CD4-positive, CD25-positive, alpha-beta regulatory T cell (primary cell): ENCODE measurements around the gene NCKIPSD. TPM values are rescaled to one million over a fixed set of nuclear protein-coding genes. Genes with fewer than 3 reads are reported as not detected.

Experiments used
- ATAC-seq, 2 donors: fragments of 150-1000 bp; cut with Tn5 transposase; one replicate each; pipeline ENCODE4 v1.10.0; 2021; ENCODE audit warnings: low read depth in 2 of 2, moderate number of reproducible peaks in 2 of 2, moderate library complexity in 1 of 2
- DNase-seq, 3 donors: peaks; one replicate each; pipeline versions ENCODE4 v3.0.0 to v3.0.0-alpha.2; 2012 to 2022; ENCODE audit warnings: mixed read lengths in 1 of 3
- H3K27ac ChIP-seq: one replicate; pipeline ENCODE4 v1.7.0; 2013; ENCODE audit warnings: mild to moderate bottlenecking, low read length; ENCODE audit not compliant: insufficient read depth, poor library complexity, severe bottlenecking
- H3K27me3 ChIP-seq: one replicate; pipeline ENCODE4 v1.7.0; 2013; ENCODE audit warnings: low read length; ENCODE audit not compliant: control insufficient read depth, insufficient read depth
- H3K36me3 ChIP-seq: one replicate; pipeline ENCODE4 v1.7.0; 2013; ENCODE audit warnings: mild to moderate bottlenecking, low read length, moderate library complexity; ENCODE audit not compliant: control insufficient read depth, insufficient read depth
- H3K4me1 ChIP-seq: 2 replicates; pipeline ENCODE4 v1.7.0; 2013; ENCODE audit warnings: mild to moderate bottlenecking, low read length; ENCODE audit not compliant: insufficient read depth, control insufficient read depth, poor library complexity, severe bottlenecking
- H3K4me3 ChIP-seq: one replicate; pipeline ENCODE4 v1.7.0; 2013; ENCODE audit warnings: low read depth, mild to moderate bottlenecking, low read length, moderate library complexity
- H3K9me3 ChIP-seq, 2 experiments: 1 replicate in 1 of 2; 2 replicates in 1 of 2; pipeline ENCODE4 v1.7.0; 2013; ENCODE audit warnings: low read length in 2 of 2, mild to moderate bottlenecking in 1 of 2, moderate library complexity in 1 of 2; ENCODE audit not compliant: control insufficient read depth in 2 of 2
- H3K27ac Mint-ChIP-seq, 3 donors: one replicate each; pipeline ENCODE4 v1.8.0; 2020 to 2022; ENCODE audit warnings: mild to moderate bottlenecking in 3 of 3, mixed read lengths in 3 of 3, moderate library complexity in 2 of 3
- H3K27me3 Mint-ChIP-seq: one replicate; pipeline ENCODE4 v1.8.0; 2022; ENCODE audit warnings: mild to moderate bottlenecking, mixed read lengths
- H3K36me3 Mint-ChIP-seq: one replicate; pipeline ENCODE4 v1.8.0; 2020; ENCODE audit warnings: mixed read lengths
- H3K4me1 Mint-ChIP-seq, 4 donors: one replicate each; pipeline ENCODE4 v1.8.0; 2020 to 2022; ENCODE audit warnings: mixed read lengths in 4 of 4, mild to moderate bottlenecking in 1 of 4
- H3K4me3 Mint-ChIP-seq, 4 donors: one replicate each; pipeline ENCODE4 v1.8.0; 2020 to 2022; ENCODE audit warnings: mild to moderate bottlenecking in 4 of 4, mixed read lengths in 4 of 4, moderate library complexity in 3 of 4
- H3K9me3 Mint-ChIP-seq, 7 donors: one replicate each; pipeline ENCODE4 v1.8.0; 2020 to 2022; ENCODE audit warnings: mixed read lengths in 7 of 7, mild to moderate bottlenecking in 3 of 7, moderate library complexity in 2 of 7
- polyA plus RNA-seq, 4 donors: library from polyadenylated mRNA; unstranded; fragments of 300-500 nt; fragmentation: Illumina TruSeq; gene quantifications; one replicate each; pipeline ENCODE4 v1.2.3, GENCODE V29; 2021
- total RNA-seq: library from RNA; stranded (reverse); gene quantifications from one replicate; pipeline ENCODE4 v1.2.3, GENCODE V29; 2022

Gene NCKIPSD
- total and polyA plus RNA-seq, 5 donors from 2014 or later: 6.4 to 19.2 (median 10.9) TPM

GRCh38 chr3:48681974-48682610 is 3.6 kb downstream of the NCKIPSD start:
- H3K4me3 Mint-ChIP-seq: peak overlapping the region in 1 of 4 donors; percentile 38
- Histone ChIP-seq H3K27me3 (no peaks in the 10 kb centered on the region), H3K36me3 (peaks cover 22% of the 10 kb centered on the region), H3K4me1 (peaks cover 32% of the 10 kb centered on the region), H3K9me3 (no peaks in the 10 kb centered on the region), H3K27ac (no peak overlapping the region), H3K4me3 (no peak overlapping the region)
- H3K4me1 Mint-ChIP-seq: peaks cover 0 to 50% (median 28%) of the 10 kb centered on the region in 4 donors
- no peak for DNase-seq
- H3K27ac Mint-ChIP-seq: peak overlapping the region in 1 of 3 donors; percentile 76
- H3K27me3 Mint-ChIP-seq: no peaks in the 10 kb centered on the region
- ATAC-seq: no peak
- peaks cover 22% of the 10 kb centered on the region for H3K36me3 Mint-ChIP-seq
- no peaks in the 10 kb centered on the region for H3K9me3 Mint-ChIP-seq

GRCh38 chr3:48681541-48681880 is 4.2 kb downstream of the NCKIPSD start:
- Mint-ChIP-seq H3K4me3 (no peak overlapping the region), H3K27ac (no peak overlapping the region), H3K36me3 (peaks cover 22% of the 10 kb centered on the region), H3K27me3 (no peaks in the 10 kb centered on the region), H3K4me1 (peaks cover 0 to 48% (median 25%) of the 10 kb centered on the region in 4 donors), H3K9me3 (no peaks in the 10 kb centered on the region)
- Histone ChIP-seq H3K4me3 (no peak overlapping the region), H3K4me1 (peaks cover 31% of the 10 kb centered on the region), H3K27me3 (no peaks in the 10 kb centered on the region), H3K27ac (no peak overlapping the region), H3K9me3 (no peaks in the 10 kb centered on the region), H3K36me3 (peaks cover 22% of the 10 kb centered on the region)
- DNase-seq: no peak
- ATAC-seq: no peak

- DNase-seq (no peak), ATAC-seq (no peak)
- Mint-ChIP-seq H3K36me3 (peaks cover 22% of the 10 kb centered on the region), H3K27me3 (no peaks in the 10 kb centered on the region), H3K27ac (peak overlapping the region in 2 of 3 donors; percentile 72 to 87), H3K4me3 (peak overlapping the region in 1 of 4 donors; percentile 41), H3K9me3 (no peaks in the 10 kb centered on the region), H3K4me1 (peaks cover 0 to 44% (median 21%) of the 10 kb centered on the region in 4 donors)
- peaks cover 22% of the 10 kb centered on the region for H3K36me3 ChIP-seq
- no peaks in the 10 kb centered on the region for H3K27me3 ChIP-seq
- no peak overlapping the region for H3K27ac ChIP-seq
- H3K9me3 ChIP-seq: no peaks in the 10 kb centered on the region
- peaks cover 26% of the 10 kb centered on the region for H3K4me1 ChIP-seq
- no peak overlapping the region for H3K4me3 ChIP-seq
Observed at GRCh38 chr3:48680811-48681540, 4.7 kb downstream of the NCKIPSD start.

- ATAC-seq: no peak
Observed at GRCh38 chr3:48679411-48680391, 6.0 kb downstream of the NCKIPSD start.

GRCh38 chr3:48678566-48679380 is 6.9 kb downstream of the NCKIPSD start:
- ATAC-seq (no peak), DNase-seq (no peak)
- Mint-ChIP-seq H3K4me3 (peak overlapping the region in 1 of 4 donors; percentile 22), H3K27ac (peak overlapping the region in 1 of 3 donors; percentile 25), H3K27me3 (no peaks in the 10 kb centered on the region), H3K4me1 (peaks cover 0 to 30% (median 12%) of the 10 kb centered on the region in 4 donors), H3K36me3 (peaks cover 24% of the 10 kb centered on the region), H3K9me3 (no peaks in the 10 kb centered on the region)
- H3K9me3 ChIP-seq: no peaks in the 10 kb centered on the region
- H3K4me3 ChIP-seq: no peak overlapping the region
- peaks cover 9% of the 10 kb centered on the region for H3K4me1 ChIP-seq
- H3K27ac ChIP-seq: no peak overlapping the region
- H3K36me3 ChIP-seq: peaks cover 22% of the 10 kb centered on the region
- H3K27me3 ChIP-seq: no peaks in the 10 kb centered on the region

More at GRCh38 chr3:48679411-48680391, 6.0 kb downstream of the NCKIPSD start:
- H3K4me3 Mint-ChIP-seq: peak overlapping the region in 1 of 4 donors; percentile 22
- peaks cover 0 to 38% (median 18%) of the 10 kb centered on the region in 4 donors for H3K4me1 Mint-ChIP-seq
- Histone ChIP-seq H3K9me3 (no peaks in the 10 kb centered on the region), H3K36me3 (peaks cover 22% of the 10 kb centered on the region), H3K27ac (no peak overlapping the region), H3K4me3 (no peak overlapping the region), H3K27me3 (no peaks in the 10 kb centered on the region), H3K4me1 (peaks cover 18% of the 10 kb centered on the region)
- no peaks in the 10 kb centered on the region for H3K9me3 Mint-ChIP-seq
- H3K27me3 Mint-ChIP-seq: no peaks in the 10 kb centered on the region
- DNase-seq: peak in 1 of 3 donors; percentile 50
- peak overlapping the region in 1 of 3 donors; percentile 72 for H3K27ac Mint-ChIP-seq
- peaks cover 22% of the 10 kb centered on the region for H3K36me3 Mint-ChIP-seq

- Mint-ChIP-seq H3K27ac (peak overlapping the region in 1 of 3 donors; percentile 79), H3K9me3 (no peaks in the 10 kb centered on the region), H3K4me1 (peaks cover 0 to 23% (median 10%) of the 10 kb centered on the region in 4 donors), H3K27me3 (no peaks in the 10 kb centered on the region), H3K36me3 (peaks cover 26% of the 10 kb centered on the region), H3K4me3 (no peak overlapping the region)
- Histone ChIP-seq H3K9me3 (no peaks in the 10 kb centered on the region), H3K27ac (no peak overlapping the region), H3K36me3 (peaks cover 22% of the 10 kb centered on the region), H3K4me3 (no peak overlapping the region), H3K27me3 (no peaks in the 10 kb centered on the region), H3K4me1 (peaks cover 4% of the 10 kb centered on the region)
- DNase-seq (no peak), ATAC-seq (no peak)
Observed at GRCh38 chr3:48678056-48678455, 7.7 kb downstream of the NCKIPSD start.

- H3K36me3 Mint-ChIP-seq: peaks cover 20% of the 10 kb centered on the region
- no peak overlapping the region for H3K27ac Mint-ChIP-seq
- no peaks in the 10 kb centered on the region for H3K27me3 ChIP-seq
- no peaks in the 10 kb centered on the region for H3K9me3 ChIP-seq
- peaks cover 4% of the 10 kb centered on the region for H3K36me3 ChIP-seq
- H3K27ac ChIP-seq: no peak overlapping the region
- H3K4me3 Mint-ChIP-seq: no peak overlapping the region
- H3K4me1 Mint-ChIP-seq: peaks cover 0 to 4% (median under 1%) of the 10 kb centered on the region in 4 donors
- H3K4me1 ChIP-seq: peaks cover 2% of the 10 kb centered on the region
- no peak for DNase-seq
- no peaks in the 10 kb centered on the region for H3K27me3 Mint-ChIP-seq
- peak in 1 of 2 donors; percentile 16 for ATAC-seq
- no peaks in the 10 kb centered on the region for H3K9me3 Mint-ChIP-seq
- no peak overlapping the region for H3K4me3 ChIP-seq
Observed at GRCh38 chr3:48674505-48674904, 11.2 kb downstream of the NCKIPSD start.
